Measurements from ENCODE around the gene SYNGR3. TPM values are rescaled to one million over a fixed set of nuclear protein-coding genes. Genes with fewer than 3 reads are reported as not detected.

The SYNGR3 gene
- total RNA-seq, 2 donors from 2014 or later, result 0.49 to 1.5 TPM

GRCh38 chr16:1981398-1981836, 8.4 kb upstream of the SYNGR3 start, which contains the start of gene NOXO1:
Gene NOXO1, minus strand, starts transcription at chr16:1981469. Its CDS starts 290 bp downstream, at chr16:1981179.
- Histone ChIP-seq H3K27me3 (replicated peaks; ENCODE audit: insufficient read depth) (no peaks in the 10 kb centered on the region), H3K27ac (no peak within 1 kb of the TSS), H3K36me3 (peaks cover 29% of the 10 kb centered on the region), H3K4me1 (ENCODE audit: control insufficient read depth in 1 of 2, low read depth in 2 of 2) (peaks cover 7 to 18% of the 10 kb centered on the region in 2 donors), H3K4me3 (no peak within 1 kb of the TSS), H3K9me3 (no peaks in the 10 kb centered on the region)
- TF ChIP-seq CTCF (IDR thresholded peaks at IDR 0.05), result no peak
- DNase-seq (ENCODE audit: low spot score) (no peak), ATAC-seq (ENCODE audit: insufficient number of reproducible peaks, low FRiP score, low read depth) (no peak)

GRCh38 chr16:1982013-1982433, 7.7 kb upstream of the SYNGR3 start:
- no peaks in the 10 kb centered on the region for H3K27me3 ChIP-seq (replicated peaks; ENCODE audit: insufficient read depth)
- ATAC-seq (ENCODE audit: insufficient number of reproducible peaks, low FRiP score, low read depth), result no peak
- H3K36me3 ChIP-seq, result peaks cover 25% of the 10 kb centered on the region

GRCh38 chr16:1982991-1983543, 6.7 kb upstream of the SYNGR3 start:
- H3K9me3 ChIP-seq, result no peaks in the 10 kb centered on the region
- no peak for TF ChIP-seq CTCF (IDR thresholded peaks at IDR 0.05)
- H3K27ac ChIP-seq, result peak overlapping the region in 1 of 2 donors; percentile 53
- peaks cover 7 to 18% of the 10 kb centered on the region in 2 donors for H3K4me1 ChIP-seq (ENCODE audit: control insufficient read depth in 1 of 2, low read depth in 2 of 2)
- ATAC-seq (ENCODE audit: insufficient number of reproducible peaks, low FRiP score, low read depth) (no peak), DNase-seq (ENCODE audit: low spot score) (no peak)
- H3K4me3 ChIP-seq, result peak overlapping the region; percentile 92
- no peaks in the 10 kb centered on the region for H3K27me3 ChIP-seq (replicated peaks; ENCODE audit: insufficient read depth)
- H3K36me3 ChIP-seq, result peaks cover 14% of the 10 kb centered on the region

More at GRCh38 chr16:1982013-1982433, 7.7 kb upstream of the SYNGR3 start:
- no peak for TF ChIP-seq CTCF (IDR thresholded peaks at IDR 0.05)
- peaks cover 7 to 18% of the 10 kb centered on the region in 2 donors for H3K4me1 ChIP-seq (ENCODE audit: control insufficient read depth in 1 of 2, low read depth in 2 of 2)
- H3K9me3 ChIP-seq, result no peaks in the 10 kb centered on the region
- H3K4me3 ChIP-seq, result no peak overlapping the region
- no peak overlapping the region for H3K27ac ChIP-seq
- no peak for DNase-seq (ENCODE audit: low spot score)

GRCh38 chr16:1983544-1984346, 6.0 kb upstream of the SYNGR3 start, which contains the start of gene GFER:
Gene GFER, plus strand, starts transcription at chr16:1984193. Its CDS starts 26 bp downstream, at chr16:1984219.
- peak within 1 kb of the TSS; percentile 38 to 53 for H3K27ac ChIP-seq
- H3K9me3 ChIP-seq, result no peaks in the 10 kb centered on the region
- peak; percentile 26 for TF ChIP-seq CTCF (IDR thresholded peaks at IDR 0.05)
- DNase-seq (ENCODE audit: low spot score), result no peak
- peak; percentile 53 for ATAC-seq (ENCODE audit: insufficient number of reproducible peaks, low FRiP score, low read depth)
- peaks cover 8% of the 10 kb centered on the region for H3K36me3 ChIP-seq
- H3K27me3 ChIP-seq (replicated peaks; ENCODE audit: insufficient read depth), result no peaks in the 10 kb centered on the region
- H3K4me3 ChIP-seq, result peak within 1 kb of the TSS; percentile 92
- H3K4me1 ChIP-seq (ENCODE audit: control insufficient read depth in 1 of 2, low read depth in 2 of 2), result peaks cover 7 to 18% of the 10 kb centered on the region in 2 donors
